NCI-H187 (cell line): Measurements from ENCODE around the gene TCF4.

ENCODE experiments used
- DNase-seq, 2 experiments: peaks; one replicate each; lab custom pipeline; 2025; lab: John Stamatoyannopoulos, UW

The TCF4 gene

DNA sequence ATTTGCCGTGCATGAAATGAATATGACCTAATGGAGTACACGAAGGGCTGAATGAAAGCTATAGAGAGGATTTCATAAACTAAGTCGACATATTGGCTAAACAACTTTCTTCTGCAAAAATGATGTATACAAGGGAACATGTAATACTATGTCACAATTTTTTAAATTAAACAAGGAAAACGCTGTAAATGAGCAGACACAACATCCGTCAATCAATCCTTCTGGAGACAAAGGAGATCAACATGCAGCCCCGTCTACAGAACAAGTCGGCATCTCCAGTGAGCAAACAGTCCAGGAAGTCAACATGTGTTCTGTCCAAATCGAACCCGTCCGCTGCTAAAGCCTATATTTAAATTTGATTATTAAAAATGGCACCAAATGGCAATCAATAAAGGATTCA, 180.8 kb downstream of the TCF4 start:
- DNase-seq: no peak

DNA sequence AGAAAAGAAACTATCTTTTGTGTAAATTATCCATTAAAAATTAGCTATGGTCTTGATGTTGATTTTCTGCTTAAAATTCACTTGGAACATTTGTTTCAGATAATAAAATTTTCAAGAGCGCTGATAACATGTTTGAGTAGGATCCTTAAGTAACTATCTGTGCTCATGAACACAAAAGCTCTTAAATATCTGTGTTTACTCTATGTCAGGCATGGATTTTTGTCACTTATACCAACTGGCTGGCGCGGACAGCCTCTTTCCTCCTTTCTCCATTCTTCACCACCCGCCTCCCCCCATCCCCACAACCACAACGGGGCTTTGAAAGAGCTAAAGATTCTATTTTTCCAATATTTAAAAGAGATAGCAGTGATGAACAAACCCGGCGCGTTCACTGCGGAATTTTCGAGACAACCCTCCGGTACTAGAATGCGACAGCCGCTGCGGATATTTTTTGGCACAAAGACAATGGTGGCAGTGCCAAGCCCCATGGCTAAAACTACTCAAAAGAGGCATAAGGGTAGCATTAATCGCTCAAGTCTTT, 181.5 kb downstream of the TCF4 start:
- DNase-seq: peak; percentile 59 to 63

DNA sequence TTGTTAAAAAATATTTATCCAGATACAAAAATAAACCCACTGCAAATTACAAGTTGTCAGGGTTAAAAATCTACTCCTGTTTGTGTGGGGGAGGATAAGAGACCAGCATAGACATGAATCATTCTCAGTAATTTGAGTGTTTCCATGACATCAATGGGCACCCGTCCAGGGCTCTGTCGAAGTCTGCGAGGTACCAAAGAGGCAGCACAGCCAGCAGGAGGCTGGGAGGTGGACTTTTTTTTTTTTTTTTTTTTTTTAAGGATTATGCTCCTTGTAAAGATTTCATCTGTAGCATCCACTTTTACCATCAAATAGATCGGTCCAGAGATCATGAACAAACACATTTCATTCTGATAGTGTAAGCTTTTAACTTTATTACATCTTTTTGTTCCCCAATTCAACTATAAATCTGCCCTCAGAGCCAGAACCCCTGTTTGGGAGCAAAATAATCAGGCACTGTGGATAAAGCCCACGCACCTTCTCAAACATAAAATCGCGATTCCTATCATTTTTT, 182.0 kb downstream of the TCF4 start:
- DNase-seq: peak; percentile 54

DNA sequence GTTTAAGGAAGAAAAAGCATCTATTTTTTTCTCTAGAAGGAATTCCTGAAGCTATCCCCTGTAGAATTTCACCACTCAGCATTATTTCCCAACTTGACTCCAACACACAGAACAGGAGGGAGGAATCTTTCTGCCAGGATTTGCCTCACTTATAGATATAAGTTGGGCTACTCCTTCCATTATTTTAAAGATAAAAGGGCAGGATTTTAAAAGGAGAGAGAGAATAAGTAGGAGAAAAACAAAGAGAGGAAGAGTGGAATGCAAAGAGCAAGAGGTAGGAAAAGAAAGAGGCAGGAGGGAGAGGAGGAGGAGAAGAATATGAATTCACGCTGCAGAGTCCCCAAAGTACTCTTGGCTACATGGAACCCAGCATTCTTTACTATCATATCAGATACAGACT, 182.5 kb downstream of the TCF4 start:
- no peak for DNase-seq

DNA sequence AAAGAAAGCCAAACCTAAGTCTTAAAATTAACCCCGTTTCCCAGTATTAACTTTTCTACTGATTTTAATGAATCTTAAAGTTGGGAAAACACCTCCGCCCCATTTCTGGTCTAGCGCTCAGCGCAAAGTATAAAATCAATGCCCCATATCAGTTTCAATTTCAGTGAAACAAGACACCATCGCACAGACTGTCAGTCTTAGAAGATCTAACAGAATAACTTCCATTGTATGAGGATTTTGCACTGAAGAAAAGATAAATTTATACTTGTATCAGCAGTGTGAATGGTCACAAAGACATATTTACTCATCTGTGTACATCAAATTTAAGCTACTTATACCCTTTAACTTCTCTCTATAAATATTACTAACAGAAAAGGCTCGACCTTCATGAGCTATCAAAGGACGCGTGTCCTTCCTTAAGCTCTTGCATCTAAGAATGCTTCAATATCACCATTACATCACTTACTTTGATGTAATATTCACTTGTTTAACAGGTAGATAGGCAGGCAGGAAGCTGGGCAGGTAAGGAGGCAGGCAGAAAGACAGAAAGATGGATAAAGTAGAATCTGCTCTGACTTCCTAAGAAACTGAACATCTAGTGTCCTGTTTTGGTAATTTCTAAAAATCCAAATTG, 183.0 kb downstream of the TCF4 start:
- DNase-seq: no peak

DNA sequence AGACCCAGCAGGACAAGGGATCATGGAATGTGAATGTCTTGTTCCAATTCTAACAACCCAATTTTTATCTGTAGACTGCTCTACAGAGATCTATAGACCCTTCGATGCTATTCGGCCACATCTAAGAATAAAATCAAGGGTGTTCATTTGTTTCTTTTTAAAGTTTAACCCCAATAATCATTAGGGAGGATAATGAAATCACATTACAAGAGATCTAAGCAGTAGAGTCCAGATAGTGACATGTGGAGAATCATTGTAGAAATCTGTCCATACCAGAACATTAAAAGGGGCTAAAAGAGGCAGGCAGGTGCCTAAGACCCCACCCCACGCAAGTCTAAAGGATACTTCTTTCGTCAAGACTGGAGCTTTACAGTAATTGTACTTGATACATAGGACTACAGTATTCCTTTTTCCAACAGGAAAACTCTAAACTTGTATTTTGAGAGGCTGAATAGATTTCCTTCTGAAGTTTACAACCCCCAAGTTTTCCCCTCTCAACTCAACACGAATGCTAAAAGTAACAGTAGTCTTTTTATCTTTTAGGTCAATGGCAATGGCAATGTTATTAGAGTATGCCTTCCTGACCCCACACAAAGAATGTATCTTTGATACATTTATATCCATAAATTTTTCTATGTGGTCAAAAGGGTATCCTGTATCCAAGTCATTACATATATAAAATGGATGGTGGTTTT, 183.7 kb downstream of the TCF4 start:
- DNase-seq: no peak

DNA sequence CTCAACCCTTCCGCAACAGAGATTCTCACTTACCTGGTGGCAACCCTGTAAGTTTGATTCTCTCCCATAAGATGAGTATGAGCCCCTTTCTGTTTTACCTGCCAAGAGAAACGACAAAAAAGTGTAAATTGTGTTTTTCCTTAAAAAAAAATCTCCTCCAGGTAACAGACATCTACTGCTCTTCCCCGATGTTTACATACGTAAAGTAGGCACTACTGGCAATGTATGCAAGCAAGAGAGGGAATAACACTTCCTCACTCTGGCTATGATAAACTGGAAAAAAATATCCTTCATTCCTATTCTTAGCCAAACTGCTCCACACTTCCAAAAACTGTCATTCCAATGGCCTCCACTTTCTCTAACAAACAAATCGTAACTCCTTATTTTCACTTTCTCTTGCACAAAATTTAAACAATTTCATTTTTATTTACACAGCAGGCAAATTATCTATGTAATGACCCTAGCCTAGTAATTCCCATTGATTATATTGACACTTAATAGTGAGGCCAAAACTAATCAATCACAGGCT, 184.5 kb downstream of the TCF4 start:
- no peak for DNase-seq

DNA sequence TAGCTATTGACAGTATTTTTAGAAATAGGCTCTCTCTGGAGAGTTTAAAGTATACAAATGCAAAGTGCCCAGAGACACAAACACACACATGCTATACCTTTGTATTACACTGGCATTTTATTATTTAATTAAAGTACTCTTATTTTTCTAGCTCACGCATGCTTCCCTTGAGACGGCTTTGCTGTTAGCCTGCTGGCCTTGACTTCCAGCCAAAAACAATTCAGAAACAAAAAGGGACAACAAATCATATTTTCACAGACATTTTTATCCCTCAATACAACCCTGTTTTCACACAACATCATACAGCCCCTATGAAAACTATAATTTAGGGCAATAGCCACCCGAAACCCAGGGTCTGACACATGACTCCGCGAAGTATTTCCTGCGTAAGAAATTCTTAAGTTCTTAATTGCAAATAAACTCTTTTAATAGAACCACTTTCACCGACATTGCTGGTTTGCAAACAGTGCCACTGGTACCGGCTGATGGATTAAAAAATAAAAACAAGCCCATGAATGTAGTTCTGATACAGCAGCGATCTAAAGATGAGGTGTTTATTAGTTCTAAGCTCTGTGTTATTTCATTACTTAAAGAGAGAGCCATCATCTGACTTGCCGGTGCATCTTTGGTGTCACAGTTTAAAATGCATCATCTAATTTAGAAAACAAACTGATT, 185.1 kb downstream of the TCF4 start:
- no peak for DNase-seq

DNA sequence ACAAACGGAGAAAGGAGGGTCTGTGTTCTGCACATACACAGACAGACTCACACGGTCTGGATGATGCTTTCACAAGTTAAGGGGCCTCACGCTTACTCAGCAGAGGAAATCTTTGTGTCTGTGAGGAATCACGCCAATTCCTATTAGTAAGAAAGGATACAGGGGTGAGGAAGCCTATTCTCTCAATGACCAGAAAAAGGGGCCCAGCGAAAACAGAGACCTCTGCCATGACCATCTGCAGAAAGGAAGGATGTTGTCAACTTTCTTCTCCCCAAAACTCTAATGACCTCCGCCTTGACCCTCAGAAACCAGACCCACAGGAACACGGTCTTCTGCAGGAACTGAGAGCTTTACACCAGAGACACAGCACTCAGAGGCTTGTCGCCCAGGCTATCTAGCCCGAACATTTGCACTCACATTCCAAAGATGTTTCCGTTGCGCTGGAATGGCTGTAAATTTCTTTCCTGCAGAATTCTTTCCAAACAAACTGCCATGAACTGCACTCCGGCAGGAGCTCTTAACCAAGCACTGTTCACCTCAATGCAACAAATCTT, 186.3 kb downstream of the TCF4 start:
- no peak for DNase-seq

DNA sequence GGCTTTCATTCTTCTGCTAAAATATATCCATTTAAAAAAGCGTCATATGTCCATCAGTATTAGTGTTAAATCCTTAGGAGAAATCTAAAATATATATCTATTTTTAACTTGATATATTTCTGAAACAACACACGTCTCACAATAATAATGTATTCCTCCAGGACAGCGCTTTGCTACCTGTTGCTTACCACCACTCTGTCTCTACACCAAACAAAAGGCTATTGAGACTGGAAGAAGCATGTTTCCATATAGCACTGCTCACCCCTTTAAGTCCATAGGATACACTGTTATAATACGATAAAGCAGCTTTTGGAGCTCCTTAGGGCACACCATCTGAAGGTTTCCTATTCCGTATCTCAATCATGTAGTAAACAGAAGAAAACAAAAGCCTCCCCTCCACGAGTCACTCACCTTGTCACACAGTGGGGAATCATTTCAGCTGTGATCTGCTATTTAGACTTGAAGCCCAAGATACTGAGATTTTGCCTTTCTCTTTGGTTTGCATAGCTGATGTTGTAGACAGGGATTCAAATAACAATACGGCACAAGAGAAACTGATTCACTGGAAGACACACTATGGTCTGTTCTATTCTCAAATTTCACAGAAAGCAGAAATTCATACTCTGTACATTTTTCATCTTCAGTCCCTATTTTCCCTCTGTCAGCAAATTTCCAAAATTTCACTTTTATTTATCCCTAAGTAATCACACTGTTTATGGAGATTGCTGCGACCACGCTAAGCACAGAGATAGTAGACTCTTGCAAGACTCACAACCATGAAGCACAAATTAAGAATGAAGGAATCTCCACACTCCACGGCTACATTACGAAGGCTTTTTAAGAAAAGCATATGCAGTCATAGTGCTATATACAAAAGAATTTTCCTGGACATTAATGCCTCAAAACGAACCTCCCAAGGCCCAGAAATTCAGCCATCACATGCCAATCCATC, 187.1 kb downstream of the TCF4 start:
- DNase-seq: no peak

DNA sequence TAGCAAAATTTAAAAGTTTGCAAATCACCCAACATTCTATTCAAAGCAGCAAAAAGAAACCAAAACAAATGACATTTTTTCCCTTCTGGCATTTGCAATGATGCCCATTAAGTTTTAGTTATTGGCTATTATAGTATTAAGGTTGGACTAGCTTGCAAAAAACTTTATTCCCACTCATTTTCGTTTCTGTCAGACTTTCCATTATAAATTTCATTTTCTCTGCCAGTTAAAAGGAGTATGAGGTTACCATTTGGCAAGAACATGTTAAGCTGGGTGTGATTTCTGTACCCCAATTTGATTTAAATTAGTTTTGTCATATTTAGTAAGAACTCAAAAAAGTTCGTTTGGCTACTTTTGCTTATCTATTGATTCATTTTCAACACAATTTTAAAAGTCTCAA, 187.9 kb downstream of the TCF4 start:
- no peak for DNase-seq

DNA sequence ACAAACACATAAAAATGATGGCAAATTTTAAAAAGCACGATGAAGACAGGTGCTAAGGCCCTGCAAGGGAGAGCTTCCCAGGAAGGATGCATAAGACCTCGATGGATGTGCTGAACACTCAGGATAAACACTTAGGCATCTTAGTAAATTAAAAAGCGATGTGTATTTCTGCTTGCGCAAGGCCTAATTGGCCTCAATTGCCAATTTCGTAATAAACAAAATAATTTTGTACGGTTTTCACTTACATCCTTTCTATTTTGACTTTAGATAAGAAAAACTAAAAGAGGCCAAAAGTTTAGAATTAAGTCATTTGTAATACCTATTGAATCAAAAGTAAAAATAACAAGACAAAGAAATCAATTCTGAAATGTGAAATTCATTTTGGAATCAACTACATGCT, 189.1 kb downstream of the TCF4 start:
- DNase-seq: no peak

DNA sequence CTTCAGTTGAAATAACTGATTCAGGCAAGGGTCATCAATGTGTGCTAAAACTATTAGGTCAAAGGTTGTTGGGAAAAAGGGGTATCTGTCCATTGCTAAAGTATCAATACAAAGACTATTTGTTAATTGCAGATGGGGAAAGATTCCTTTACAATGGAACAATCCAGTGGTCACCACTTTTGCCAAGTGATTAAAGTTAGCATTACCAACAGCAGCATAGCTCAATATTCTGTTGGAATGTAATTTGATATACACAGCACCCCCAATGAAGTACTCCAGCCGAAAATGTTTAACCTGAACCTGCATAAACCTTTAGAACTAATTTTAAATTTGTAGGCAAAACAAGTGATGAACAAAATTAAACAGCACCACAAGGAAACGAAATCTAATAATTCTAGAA, 191.0 kb downstream of the TCF4 start:
- DNase-seq: no peak

DNA sequence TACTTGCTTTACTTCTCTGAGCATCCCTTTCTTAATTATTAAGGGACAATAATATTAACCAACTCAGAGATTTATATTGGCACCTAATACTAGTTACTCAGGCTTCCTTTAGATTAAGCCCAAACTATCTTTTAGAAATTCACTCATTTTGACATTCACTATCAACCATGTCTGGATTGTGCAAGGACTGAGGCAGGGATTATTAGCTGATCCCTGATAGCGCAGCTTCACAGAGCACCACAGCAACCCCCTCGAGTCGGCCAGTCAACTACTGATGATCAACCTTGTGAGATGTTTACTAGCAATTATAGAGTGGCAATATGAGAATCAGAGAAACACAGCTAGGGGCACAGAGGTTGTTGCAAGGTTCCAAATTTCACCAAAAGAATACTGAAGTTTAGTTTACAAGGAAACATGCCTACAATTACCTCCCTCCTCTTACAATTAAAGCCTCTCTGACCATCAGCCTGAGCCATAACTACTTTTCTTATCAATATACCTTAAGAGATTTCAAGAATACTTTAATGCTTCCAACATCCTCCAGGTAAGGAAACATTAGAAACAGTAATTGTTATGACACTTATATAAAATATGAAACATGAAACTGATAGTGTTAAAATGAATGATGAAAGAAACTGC, 191.6 kb downstream of the TCF4 start:
- no peak for DNase-seq

DNA sequence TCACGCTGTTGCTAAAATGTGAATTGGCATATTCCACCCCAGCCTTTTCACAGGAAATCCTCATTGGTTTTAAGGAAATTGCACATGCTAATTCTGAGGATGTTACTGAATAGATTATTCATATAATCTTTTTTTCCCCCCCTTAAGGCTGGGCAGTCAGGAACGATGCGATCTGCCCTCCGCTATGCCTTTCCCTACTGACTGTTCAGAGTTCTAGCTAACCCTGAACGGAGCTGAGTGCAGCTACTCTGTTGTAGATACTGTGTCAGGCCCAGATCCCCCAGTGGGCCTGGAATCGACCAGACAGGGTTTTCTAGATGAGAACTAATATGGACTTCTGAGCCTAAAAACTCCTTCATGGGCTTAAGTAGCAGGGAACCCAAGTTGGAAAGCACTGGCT, 192.2 kb downstream of the TCF4 start:
- no peak for DNase-seq

DNA sequence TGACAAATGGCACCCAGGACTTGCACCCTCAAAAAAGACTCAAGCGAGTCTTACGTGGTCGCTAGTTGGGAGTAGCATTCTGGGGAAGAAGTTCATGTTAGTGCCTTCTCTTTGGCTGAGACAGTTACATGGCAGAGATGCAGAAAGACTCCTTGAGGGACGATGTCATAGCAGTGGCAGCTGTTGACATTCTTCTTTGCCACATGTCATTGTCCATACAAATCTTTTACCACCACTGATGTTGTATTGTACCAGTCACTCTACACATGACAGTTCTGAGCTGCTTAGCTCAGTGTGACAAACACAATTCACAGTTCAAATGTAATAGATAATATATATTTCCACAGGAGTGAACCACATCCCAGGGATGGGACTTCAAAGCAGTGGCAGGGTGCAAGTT, 197.1 kb downstream of the TCF4 start:
- DNase-seq: no peak

DNA sequence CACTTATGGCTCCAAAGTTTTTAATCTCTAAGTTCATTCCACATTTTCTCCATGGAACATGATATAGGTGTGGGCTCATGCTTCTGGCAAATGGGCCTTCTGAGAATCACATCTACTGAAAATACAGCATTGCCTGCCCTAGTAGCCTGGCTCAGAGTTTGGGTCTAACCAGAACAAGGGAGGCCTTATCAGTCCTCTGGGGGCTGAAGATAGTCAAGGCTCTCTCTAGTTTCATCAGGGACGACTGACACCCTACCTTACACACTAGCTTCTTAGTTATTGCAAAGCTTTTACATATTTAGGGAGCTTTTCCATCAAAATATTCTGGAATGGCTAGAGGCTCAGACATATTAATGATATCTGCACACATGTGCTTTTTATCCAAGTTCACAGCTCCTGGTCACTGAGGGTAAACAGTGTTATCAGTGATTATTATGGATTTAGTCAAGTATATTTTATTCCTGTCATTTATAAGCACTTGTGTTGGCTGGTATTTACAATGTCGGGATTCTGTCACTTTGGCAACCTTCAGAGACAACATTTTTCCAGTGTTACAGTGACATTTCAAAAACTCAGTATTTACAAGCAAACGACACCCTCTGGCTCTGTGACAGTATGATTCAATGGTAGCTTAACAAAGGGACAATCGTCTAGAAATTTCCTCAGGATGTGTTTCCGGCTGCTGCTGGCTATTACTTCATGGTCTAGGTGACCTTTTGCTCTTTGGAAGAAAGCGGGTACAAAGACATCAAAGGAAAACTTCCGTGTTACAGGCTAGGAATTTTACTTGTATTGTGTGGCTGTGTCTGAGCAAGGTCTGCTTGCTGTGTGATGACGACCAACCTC, 200.6 kb downstream of the TCF4 start:
- no peak for DNase-seq

DNA sequence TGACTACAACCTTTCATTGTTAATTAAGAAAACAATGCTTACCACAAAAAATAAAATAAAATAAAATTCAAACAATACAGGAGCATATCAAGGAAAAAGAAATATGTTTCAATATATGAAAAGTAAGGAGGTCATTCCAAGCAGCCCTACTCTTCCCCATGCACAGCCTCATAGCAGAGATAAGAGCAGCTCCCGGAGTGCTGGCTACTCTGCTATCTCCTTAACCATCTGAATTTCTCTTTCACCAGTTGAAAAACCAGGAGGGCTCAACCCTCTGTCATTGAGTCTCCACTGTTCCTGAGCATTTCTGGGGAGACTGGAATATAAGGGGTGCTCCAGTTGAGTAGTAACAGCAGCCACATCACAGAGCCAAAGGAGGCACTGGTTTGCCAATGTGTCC, 201.4 kb downstream of the TCF4 start:
- no peak for DNase-seq

DNA sequence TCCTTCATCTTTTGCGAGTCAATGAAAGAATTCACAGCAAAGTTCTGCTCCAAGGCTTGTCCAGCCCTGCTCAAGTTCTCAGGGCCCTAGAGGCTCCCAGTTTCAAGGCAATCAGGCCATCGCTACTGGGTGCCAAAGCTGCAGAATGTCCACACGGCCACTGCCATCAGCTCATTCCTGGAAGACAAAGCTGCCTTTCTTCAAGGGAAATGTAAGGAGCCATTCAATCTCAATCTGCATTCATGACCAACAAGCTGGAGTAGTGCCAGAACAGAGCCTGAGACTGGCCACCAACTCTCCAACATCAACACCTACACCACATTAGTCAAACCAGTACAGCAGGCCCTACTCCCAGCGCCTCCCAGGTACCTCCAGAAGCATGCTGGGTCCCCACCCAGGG, 202.2 kb downstream of the TCF4 start:
- no peak for DNase-seq
